Effector memory CD4-positive, alpha-beta T cell (primary cell): ENCODE data around the gene PGP.

Experiments
- DNase-seq, 3 donors: peaks; one replicate each; pipeline ENCODE4 v3.0.0-alpha.2; 2020
- H3K27ac ChIP-seq: 2 replicates; pipeline ENCODE4 v1.7.0; 2013; ENCODE audit warnings: mild to moderate bottlenecking, low read length, moderate library complexity; ENCODE audit not compliant: insufficient read depth, poor library complexity, severe bottlenecking
- H3K27me3 ChIP-seq: replicated peaks from 2 replicates; pipeline ENCODE4 v1.7.0; 2013; ENCODE audit warnings: mild to moderate bottlenecking, low read length; ENCODE audit not compliant: insufficient read depth, control insufficient read depth, poor library complexity, severe bottlenecking
- H3K36me3 ChIP-seq: 2 replicates; pipeline ENCODE4 v1.7.0; 2013; ENCODE audit warnings: mild to moderate bottlenecking, low read length, moderate library complexity; ENCODE audit not compliant: control insufficient read depth, insufficient read depth
- H3K4me1 ChIP-seq: 2 replicates; pipeline ENCODE4 v1.7.0; 2013; ENCODE audit warnings: low read length, mild to moderate bottlenecking; ENCODE audit not compliant: control insufficient read depth, insufficient read depth, poor library complexity, severe bottlenecking
- H3K4me3 ChIP-seq: 2 replicates; pipeline ENCODE4 v1.7.0; 2013; ENCODE audit warnings: low read length, low read depth, mild to moderate bottlenecking; ENCODE audit not compliant: insufficient read depth, poor library complexity, severe bottlenecking
- H3K9me3 ChIP-seq: 2 replicates; pipeline ENCODE4 v1.7.0; 2013; ENCODE audit warnings: mild to moderate bottlenecking, low read length, moderate library complexity; ENCODE audit not compliant: control insufficient read depth

PGP gene

DNA sequence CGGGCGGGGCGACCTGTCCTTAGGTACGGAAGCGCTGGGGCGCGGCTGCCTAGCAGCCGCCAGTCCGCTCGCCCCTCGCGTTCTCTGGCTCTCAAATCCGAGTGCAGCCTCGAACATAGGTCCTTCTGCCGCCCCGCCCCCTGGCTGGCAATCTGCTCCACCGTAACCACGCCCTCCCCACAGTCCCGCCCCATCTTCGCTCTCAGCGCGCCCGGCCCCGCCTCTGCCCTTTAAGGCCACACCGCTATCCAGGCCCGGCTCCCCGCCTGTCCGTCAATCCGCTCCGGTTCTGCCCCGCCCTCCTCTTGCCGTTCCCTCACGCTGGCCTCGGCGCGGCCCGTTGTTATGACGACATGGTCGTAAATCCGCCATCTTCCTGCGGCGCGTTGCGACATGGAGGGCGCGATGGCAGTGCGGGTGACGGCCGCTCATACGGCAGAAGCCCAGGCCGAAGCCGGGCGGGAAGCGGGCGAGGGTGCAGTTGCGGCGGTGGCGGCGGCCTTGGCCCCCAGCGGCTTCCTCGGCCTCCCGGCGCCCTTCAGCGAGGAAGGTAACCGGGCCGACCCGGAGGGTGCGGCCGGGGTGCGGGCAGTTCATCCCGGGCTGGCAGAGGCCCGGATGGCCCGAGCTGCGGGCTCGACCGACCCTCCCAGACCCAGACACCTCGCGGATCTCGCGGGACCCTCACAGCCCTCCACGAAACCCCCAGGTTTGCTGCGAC, 8.7 kb upstream of the PGP start, which contains the start of gene E4F1:
E4F1 (plus strand) TSS at position 371 of the 721 bp plus-strand sequence; CDS start at position 394, 23 bp downstream.
- peaks cover 6% of the 10 kb centered on the region for H3K4me1 ChIP-seq

DNA sequence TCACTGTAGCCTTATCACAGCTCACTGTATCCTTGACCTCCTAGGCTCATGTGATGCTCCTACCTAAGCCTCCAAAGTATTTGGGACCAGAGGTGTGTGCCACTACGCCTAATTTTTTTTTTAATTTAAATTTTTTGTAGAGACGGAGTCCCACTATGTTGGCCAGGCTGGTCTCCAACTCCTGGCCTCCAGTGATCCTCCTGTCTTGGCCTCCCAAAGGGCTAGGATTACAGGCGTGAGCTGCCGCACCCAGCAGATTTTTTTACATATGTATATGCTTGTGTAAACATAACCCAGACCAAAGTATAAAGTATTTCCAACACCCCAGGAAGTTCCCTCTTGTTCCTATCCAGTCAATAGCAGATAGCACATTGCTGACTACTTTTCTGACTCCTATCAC, 1.7 kb upstream of the PGP start:
- peaks cover 14% of the 10 kb centered on the region for H3K4me1 ChIP-seq
- no peaks in the 10 kb centered on the region for H3K36me3 ChIP-seq
- H3K9me3 ChIP-seq = no peaks in the 10 kb centered on the region
- no peaks in the 10 kb centered on the region for H3K27me3 ChIP-seq
- no peak overlapping the region for H3K4me3 ChIP-seq
- no peak overlapping the region for H3K27ac ChIP-seq
- DNase-seq = no peak

More for the DNA sequence above, 8.7 kb upstream of the PGP start, which contains the start of gene E4F1:
- Histone ChIP-seq H3K27ac (peak within 1 kb of the TSS; percentile 84), H3K4me3 (peak within 1 kb of the TSS; percentile 95), H3K27me3 (no peaks in the 10 kb centered on the region), H3K9me3 (no peaks in the 10 kb centered on the region), H3K36me3 (peaks cover 3% of the 10 kb centered on the region)
- peak; percentile 98 to 99 (median 99) for DNase-seq

DNA sequence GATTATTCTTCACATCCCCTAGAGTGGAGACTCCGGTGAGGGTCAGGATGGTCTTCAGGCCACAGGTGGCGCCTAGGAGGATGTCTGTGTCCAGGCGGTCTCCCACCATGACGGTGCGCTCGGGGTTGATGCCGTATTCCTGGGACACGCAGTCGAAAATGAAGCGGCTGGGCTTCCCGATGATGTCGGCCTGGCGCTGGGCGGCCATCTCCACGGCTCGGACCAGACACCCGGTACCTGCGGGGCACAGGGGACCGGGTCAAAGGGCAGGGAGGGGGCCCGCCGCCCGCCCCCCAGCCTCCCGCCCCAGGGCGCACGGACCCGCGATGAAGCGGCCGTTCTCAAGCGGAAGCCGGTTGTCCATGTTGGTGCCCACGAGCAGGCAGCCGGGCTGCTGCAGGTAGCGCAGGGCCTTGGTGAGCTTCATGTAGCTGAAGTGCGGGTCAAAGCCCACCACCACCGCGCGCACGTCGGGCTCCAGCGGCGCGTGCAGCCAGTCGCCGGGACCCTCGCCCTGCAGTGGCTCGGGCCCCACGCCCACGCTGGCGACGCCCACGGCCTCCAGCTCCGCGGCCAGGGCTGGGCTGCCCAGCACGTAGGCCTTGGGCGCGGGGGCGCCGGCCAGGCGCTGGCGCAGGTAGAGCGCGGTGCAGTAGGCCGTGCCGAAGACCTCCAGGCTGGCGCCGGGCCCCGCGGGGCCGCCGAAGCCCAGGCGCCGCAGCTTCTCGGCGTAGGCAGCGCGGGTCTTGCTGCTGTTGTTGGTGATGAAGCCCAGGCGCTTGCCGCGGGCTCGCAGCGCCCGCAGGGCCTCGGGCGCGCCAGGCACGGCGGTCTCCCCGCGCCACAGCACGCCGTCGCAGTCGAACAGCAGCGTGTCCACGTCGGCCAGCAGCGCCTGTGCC, 572 bp downstream of the PGP start:
- Histone ChIP-seq H3K27ac (peak overlapping the region; percentile 51), H3K27me3 (no peaks in the 10 kb centered on the region), H3K4me1 (peaks cover 14% of the 10 kb centered on the region), H3K4me3 (peak overlapping the region; percentile 58), H3K9me3 (no peaks in the 10 kb centered on the region), H3K36me3 (peaks cover 1% of the 10 kb centered on the region)
- DNase-seq = no peak

DNA sequence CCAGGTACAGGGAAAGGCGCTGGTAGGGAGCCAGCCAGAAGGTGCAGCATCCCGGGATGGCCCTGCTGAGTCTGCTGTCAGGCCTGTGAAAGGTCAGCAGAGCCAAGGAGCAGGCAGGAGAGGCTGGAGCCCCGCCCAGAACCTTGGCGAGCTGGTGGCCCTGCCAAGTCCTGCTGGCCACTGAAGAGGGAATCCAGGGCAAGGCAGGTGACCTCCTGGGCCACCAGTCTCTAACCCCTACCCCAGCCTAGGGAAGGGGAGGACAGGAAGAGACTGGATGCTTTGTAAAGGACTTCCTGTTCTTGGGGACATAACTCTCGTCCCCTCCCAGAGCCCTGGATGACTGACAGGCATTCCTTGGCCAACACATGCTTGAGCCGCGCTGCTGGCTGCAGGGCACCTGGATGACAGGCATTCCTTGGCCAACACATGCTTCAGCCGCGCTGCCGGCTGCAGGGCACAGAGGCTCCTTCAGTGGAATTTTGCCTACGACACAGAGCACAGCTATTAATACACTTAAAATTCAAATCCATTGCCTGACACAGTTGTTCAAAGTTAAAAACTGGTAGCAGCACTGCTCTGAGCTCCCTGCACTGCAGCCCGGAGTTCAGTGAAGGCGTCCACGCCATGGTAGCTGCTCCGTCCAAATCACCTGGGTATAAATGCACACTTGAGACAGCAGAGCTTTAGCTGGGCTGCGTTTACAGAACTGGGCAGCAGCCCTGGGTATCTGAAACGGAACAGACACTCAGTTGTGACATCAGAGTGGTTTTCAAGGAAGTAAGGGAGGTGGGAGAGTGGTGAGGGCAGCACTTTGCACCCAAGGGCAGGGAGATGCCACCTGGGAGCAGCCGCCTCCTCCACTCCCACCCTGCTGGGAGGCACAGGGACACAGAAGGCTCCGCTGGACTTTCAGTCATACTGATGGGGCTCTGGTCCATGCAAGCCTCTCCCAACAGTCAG, 2.0 kb downstream of the PGP start:
- Histone ChIP-seq H3K9me3 (no peaks in the 10 kb centered on the region), H3K27ac (no peak overlapping the region), H3K4me3 (no peak overlapping the region), H3K4me1 (peaks cover 14% of the 10 kb centered on the region), H3K36me3 (peaks cover 14% of the 10 kb centered on the region), H3K27me3 (no peaks in the 10 kb centered on the region)
- no peak for DNase-seq

DNA sequence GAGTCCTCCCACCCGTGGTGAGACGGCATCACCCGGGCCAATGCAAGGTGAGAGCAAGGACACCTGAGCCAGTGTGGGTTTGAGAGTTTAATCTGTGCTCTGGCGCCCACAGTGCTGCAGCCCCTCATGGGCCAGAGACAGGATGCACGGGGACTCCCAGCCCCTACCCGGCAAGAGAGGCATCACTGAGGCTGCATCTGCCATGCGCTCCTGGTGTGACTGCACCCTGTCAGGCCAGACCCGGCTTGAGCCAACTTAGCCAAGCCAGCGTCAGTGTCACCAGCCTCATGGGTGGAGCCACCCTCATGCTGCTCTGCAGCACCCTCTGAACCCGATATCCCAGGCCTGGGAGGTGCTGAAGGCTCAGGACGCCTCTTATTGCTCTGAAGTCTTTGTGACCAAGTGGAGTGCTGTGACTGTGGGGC, 2.7 kb downstream of the PGP start:
- H3K36me3 ChIP-seq = peaks cover 20% of the 10 kb centered on the region
- no peak overlapping the region for H3K27ac ChIP-seq
- H3K9me3 ChIP-seq = no peaks in the 10 kb centered on the region
- peaks cover 14% of the 10 kb centered on the region for H3K4me1 ChIP-seq
- no peaks in the 10 kb centered on the region for H3K27me3 ChIP-seq
- no peak for DNase-seq
- H3K4me3 ChIP-seq = no peak overlapping the region

DNA sequence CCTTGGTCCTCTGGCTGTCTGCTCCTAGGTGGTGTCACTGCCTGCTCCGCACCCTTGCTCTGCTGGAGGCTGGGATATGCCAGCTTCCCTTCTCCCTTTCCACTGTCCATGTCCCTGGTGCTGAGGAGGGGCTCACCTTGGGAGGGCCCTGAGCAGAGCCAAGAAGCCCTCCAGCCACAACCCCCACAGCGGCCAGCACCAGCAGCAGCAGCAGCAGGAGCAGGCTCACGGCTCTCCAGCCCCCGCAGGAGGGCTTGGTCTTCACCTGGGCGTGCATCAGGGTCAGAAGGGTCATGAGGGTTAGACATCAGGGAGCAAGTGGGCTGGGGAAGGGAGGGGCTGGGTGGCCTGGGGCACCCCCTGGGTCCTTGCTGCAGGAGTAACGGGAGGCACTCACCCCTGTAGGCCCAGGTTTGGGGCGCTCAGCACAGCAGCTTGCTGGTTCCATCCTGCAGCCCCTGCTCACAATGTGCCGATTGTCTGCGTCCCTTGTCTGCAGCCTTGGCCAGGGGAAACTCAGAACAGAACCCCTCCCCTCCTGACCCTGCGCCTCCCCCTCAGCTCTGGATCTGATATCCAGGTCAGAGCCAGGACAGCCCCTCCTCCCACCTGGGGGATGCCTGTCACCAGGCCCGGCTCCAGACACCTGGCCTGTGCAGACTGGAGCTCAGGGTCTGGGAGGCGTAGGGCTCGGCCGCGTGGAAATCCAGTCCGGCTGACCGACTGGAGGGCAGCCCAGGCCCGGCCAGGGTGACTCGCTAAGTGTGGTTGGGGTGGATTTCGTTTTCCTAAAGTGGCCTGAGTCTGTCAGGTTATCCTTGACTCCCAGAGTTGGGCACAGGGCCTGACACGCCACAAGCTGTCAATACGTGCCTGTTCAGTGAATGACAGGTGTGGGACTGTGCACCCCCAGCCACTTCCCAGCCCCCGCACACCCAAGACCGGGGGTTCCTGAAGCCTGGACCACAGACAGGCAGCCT, 4.0 kb downstream of the PGP start, which contains the start of gene BRICD5:
BRICD5 (minus strand) TSS at position 478 of the 980 bp plus-strand sequence; CDS start at position 448, 30 bp downstream.
- Histone ChIP-seq H3K9me3 (no peaks in the 10 kb centered on the region), H3K4me3 (no peak within 1 kb of the TSS), H3K27ac (no peak within 1 kb of the TSS), H3K27me3 (no peaks in the 10 kb centered on the region), H3K36me3 (peaks cover 21% of the 10 kb centered on the region), H3K4me1 (peaks cover 27% of the 10 kb centered on the region)
- no peak for DNase-seq

DNA sequence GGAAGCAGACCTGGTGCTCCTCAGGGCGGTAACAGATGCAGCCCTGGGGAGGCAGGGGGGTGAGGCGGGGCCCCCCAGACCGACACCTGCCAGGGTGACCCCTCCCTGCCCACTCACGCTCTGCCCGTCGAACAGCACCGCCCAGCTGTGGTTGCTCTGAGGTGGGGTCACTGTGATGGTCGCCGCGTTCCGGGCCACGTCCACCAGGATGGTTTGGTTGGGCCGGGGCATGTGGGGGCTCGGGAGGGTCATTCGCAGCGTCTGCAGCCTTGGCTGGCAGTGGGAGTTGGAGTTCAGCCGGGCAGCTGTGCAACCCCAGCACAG, 4.7 kb downstream of the PGP start:
- no peaks in the 10 kb centered on the region for H3K9me3 ChIP-seq
- no peak for DNase-seq
- no peak overlapping the region for H3K27ac ChIP-seq
- H3K27me3 ChIP-seq = no peaks in the 10 kb centered on the region
- peaks cover 21% of the 10 kb centered on the region for H3K36me3 ChIP-seq
- H3K4me3 ChIP-seq = no peak overlapping the region
- peaks cover 29% of the 10 kb centered on the region for H3K4me1 ChIP-seq

DNA sequence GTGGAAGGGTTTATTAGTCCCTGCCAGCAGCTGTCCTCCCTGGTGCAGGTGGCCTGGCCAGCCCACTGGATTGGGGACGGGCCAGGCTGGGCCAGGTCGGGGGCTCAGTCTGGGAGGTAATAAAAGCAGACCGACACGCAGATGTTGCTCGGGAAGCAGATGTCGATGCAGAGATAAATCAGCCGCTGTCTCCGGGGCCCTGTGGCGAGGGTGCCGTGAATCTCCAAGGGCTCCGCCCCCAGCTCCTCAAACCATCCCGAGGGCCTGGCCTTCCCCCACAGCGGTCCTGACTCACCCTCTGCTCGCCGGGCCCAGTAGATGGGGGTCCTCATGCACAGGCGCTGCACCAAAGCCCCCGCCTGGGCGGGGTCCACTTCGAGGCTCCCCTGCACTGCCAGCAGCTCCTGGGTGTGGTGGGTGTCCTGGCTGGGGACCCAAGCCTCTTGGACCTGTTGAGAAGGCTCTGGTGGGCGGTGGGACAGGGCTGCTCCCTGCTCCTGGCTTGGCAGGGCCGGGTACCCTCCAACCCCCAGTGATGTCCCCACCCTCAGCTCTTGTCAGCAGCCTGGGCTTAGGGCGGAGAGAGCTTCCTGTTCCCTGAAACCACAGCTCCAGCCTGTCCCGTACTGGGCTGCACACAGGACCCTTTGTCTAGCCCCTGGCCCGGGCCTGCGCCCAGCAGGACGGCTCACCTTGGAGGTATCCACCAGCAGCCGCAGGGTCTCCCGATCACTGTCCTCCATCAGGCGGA, 5.2 kb downstream of the PGP start:
- H3K36me3 ChIP-seq = peaks cover 21% of the 10 kb centered on the region
- peaks cover 34% of the 10 kb centered on the region for H3K4me1 ChIP-seq
- H3K9me3 ChIP-seq = no peaks in the 10 kb centered on the region
- no peak overlapping the region for H3K27ac ChIP-seq
- H3K4me3 ChIP-seq = no peak overlapping the region
- no peak for DNase-seq
- H3K27me3 ChIP-seq = no peaks in the 10 kb centered on the region
